ENCODE data around the gene SLC35G1. TPM values are rescaled to one million over a fixed set of nuclear protein-coding genes. Genes with fewer than 3 reads are reported as not detected.

The SLC35G1 gene
- total and polyA plus RNA-seq, 2 of the 13 experiments (the other 11 are each of a cell fraction or from before 2014, with no cell fraction given): 2.5 to 4.5 TPM

DNA sequence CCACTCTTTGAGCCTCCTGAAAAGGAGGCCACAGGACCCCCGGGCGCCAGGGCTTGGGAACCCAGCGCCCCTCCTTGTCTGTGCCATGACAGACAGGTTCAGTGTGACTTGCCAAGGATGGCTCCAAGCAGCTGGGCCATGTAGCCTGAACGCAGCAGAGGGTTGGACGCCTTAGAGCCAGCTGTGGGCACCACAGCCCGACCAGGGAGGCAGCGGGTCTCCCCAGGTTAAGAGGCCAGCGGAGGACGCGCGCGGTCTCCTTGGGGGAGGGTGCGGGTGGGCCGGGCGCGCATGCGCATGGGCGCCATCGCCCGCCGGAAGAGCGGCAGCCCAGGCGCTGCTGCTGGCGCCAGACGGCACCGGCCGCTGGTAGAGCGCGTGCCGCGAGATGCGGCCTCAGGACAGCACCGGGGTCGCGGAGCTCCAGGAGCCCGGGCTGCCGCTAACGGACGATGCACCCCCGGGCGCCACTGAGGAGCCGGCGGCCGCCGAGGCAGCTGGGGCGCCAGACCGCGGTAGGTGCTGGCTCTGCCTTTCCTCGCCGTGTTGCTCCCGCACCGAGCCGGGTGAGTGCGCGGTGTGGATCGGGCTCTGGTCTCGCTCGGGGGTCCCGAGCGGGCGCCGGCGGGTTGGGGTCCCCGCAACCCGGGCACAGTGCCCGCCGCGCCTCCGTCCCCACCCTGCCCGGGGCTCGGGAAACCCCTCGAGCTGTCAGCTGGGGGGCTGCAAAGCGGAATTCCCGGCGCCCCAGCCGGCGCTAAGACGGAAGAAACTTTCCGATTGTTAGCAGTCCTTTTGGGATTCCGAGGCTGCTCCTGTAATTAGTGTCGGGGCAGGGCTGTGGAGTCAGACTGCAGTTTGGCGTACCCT, at the start of gene SLC35G1 (continued):
- TF ChIP-seq ZNF772 (CRISPR knock-in tag; IDR thresholded peaks at IDR 0.05): no peak
- TF ChIP-seq KAT7 (CRISPR knock-in tag; IDR thresholded peaks at IDR 0.05; ENCODE audit: borderline replicate concordance): no peak
- no peak for TF ChIP-seq ZNF7 (CRISPR knock-in tag; IDR thresholded peaks at IDR 0.05)
- no peak for TF ChIP-seq CAMTA2 (CRISPR knock-in tag; IDR thresholded peaks at IDR 0.05; ENCODE audit: borderline replicate concordance)
- TF ChIP-seq, protein P1, sequence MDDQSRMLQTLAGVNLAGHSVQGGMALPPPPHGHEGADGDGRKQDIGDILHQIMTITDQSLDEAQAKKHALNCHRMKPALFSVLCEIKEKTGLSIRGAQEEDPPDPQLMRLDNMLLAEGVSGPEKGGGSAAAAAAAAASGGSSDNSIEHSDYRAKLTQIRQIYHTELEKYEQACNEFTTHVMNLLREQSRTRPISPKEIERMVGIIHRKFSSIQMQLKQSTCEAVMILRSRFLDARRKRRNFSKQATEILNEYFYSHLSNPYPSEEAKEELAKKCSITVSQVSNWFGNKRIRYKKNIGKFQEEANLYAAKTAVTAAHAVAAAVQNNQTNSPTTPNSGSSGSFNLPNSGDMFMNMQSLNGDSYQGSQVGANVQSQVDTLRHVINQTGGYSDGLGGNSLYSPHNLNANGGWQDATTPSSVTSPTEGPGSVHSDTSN (CRISPR knock-in tag; IDR thresholded peaks at IDR 0.05; ENCODE audit: borderline replicate concordance): no peak
- no peak for TF ChIP-seq ISL2 (CRISPR knock-in tag; IDR thresholded peaks at IDR 0.05)
- no peak for TF ChIP-seq TCF12 (IDR thresholded peaks at IDR 0.05)
- no peak for TF ChIP-seq TCF12 (CRISPR knock-in tag; IDR thresholded peaks at IDR 0.05)
- TF ChIP-seq KDM2A (CRISPR knock-in tag; IDR thresholded peaks at IDR 0.05; ENCODE audit: borderline replicate concordance, low read depth): peak; percentile 72; the same call in 1 of the 2 replicates
- TF ChIP-seq, protein P2, sequence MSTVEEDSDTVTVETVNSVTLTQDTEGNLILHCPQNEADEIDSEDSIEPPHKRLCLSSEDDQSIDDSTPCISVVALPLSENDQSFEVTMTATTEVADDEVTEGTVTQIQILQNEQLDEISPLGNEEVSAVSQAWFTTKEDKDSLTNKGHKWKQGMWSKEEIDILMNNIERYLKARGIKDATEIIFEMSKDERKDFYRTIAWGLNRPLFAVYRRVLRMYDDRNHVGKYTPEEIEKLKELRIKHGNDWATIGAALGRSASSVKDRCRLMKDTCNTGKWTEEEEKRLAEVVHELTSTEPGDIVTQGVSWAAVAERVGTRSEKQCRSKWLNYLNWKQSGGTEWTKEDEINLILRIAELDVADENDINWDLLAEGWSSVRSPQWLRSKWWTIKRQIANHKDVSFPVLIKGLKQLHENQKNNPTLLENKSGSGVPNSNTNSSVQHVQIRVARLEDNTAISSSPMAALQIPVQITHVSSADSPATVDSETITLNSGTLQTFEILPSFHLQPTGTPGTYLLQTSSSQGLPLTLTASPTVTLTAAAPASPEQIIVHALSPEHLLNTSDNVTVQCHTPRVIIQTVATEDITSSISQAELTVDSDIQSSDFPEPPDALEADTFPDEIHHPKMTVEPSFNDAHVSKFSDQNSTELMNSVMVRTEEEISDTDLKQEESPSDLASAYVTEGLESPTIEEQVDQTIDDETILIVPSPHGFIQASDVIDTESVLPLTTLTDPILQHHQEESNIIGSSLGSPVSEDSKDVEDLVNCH (CRISPR knock-in tag; IDR thresholded peaks at IDR 0.05): no peak
- no peak for TF ChIP-seq GABPA (IDR thresholded peaks at IDR 0.05; ENCODE audit: low read depth, low read length)
- no peak for TF ChIP-seq GABPA (CRISPR knock-in tag; IDR thresholded peaks at IDR 0.05; ENCODE audit: low read depth)
- TF ChIP-seq ZC3H4 (CRISPR knock-in tag; IDR thresholded peaks at IDR 0.05; ENCODE audit: borderline replicate concordance): no peak
- no peak for TF ChIP-seq KLF15 (CRISPR knock-in tag; IDR thresholded peaks at IDR 0.05; ENCODE audit: borderline replicate concordance)
- TF ChIP-seq, protein P3, sequence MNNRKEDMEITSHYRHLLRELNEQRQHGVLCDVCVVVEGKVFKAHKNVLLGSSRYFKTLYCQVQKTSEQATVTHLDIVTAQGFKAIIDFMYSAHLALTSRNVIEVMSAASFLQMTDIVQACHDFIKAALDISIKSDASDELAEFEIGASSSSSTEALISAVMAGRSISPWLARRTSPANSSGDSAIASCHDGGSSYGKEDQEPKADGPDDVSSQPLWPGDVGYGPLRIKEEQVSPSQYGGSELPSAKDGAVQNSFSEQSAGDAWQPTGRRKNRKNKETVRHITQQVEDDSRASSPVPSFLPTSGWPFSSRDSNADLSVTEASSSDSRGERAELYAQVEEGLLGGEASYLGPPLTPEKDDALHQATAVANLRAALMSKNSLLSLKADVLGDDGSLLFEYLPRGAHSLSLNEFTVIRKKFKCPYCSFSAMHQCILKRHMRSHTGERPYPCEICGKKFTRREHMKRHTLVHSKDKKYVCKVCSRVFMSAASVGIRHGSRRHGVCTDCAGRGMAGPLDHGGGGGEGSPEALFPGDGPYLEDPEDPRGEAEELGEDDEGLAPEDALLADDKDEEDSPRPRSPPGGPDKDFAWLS (CRISPR knock-in tag; IDR thresholded peaks at IDR 0.05; ENCODE audit: borderline replicate concordance): no peak
- TF ChIP-seq SP4 (CRISPR knock-in tag; IDR thresholded peaks at IDR 0.05): peak; percentile 45; the same call in 1 of the 2 replicates
- TF ChIP-seq SMAD1 (CRISPR knock-in tag; IDR thresholded peaks at IDR 0.05; ENCODE audit: borderline replicate concordance, low read depth): no peak
- TF ChIP-seq, protein P4, sequence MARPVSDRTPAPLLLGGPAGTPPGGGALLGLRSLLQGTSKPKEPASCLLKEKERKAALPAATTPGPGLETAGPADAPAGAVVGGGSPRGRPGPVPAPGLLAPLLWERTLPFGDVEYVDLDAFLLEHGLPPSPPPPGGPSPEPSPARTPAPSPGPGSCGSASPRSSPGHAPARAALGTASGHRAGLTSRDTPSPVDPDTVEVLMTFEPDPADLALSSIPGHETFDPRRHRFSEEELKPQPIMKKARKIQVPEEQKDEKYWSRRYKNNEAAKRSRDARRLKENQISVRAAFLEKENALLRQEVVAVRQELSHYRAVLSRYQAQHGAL (CRISPR knock-in tag; IDR thresholded peaks at IDR 0.05; ENCODE audit: not compliant biosample characterization): no peak
- TF ChIP-seq, protein P5, sequence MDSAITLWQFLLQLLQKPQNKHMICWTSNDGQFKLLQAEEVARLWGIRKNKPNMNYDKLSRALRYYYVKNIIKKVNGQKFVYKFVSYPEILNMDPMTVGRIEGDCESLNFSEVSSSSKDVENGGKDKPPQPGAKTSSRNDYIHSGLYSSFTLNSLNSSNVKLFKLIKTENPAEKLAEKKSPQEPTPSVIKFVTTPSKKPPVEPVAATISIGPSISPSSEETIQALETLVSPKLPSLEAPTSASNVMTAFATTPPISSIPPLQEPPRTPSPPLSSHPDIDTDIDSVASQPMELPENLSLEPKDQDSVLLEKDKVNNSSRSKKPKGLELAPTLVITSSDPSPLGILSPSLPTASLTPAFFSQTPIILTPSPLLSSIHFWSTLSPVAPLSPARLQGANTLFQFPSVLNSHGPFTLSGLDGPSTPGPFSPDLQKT (CRISPR knock-in tag; IDR thresholded peaks at IDR 0.05; ENCODE audit: borderline replicate concordance): no peak

Measured in HepG2 (cell line).